GM23248 (cell line): Measurements from ENCODE around the gene AKIRIN2. TPM values are rescaled to one million over a fixed set of nuclear protein-coding genes. Genes with fewer than 3 reads are reported as not detected.

ENCODE experiments used
- DNase-seq: peaks from one replicate; pipeline ENCODE4 v3.0.0-alpha.2; 2015
- H2AFZ ChIP-seq: fragments of 200-600 bp; sonication (generic); 2 replicates; pipeline ENCODE4 v1.6.1; 2016; ENCODE audit warnings: antibody characterized with exemption
- H3F3A ChIP-seq: fragments of 200-600 bp; sonication (generic); 2 replicates; pipeline ENCODE4 v1.6.1; 2016; ENCODE audit warnings: mild to moderate bottlenecking, antibody characterized with exemption, mixed run types; ENCODE audit not compliant: insufficient read depth
- H3K27ac ChIP-seq: fragments of 200-600 bp; sonication (generic); 2 replicates; pipeline ENCODE4 v1.5.1; 2016; ENCODE audit warnings: mild to moderate bottlenecking
- H3K27me3 ChIP-seq: fragments of 200-600 bp; sonication (generic); replicated peaks from 2 replicates; pipeline ENCODE4 v1.6.1; 2016; ENCODE audit warnings: mild to moderate bottlenecking; ENCODE audit not compliant: insufficient read depth
- H3K36me3 ChIP-seq: fragments of 200-600 bp; sonication (generic); 2 replicates; pipeline ENCODE4 v1.6.1; 2016; ENCODE audit warnings: low read depth, mild to moderate bottlenecking
- H3K4me1 ChIP-seq: fragments of 200-600 bp; sonication (generic); 2 replicates; pipeline ENCODE4 v1.6.1; 2016; ENCODE audit warnings: mild to moderate bottlenecking; ENCODE audit not compliant: insufficient read depth
- H3K4me2 ChIP-seq: fragments of 200-600 bp; sonication (generic); one replicate; pipeline ENCODE4 v1.6.1; 2016; ENCODE audit warnings: mild to moderate bottlenecking; ENCODE audit not compliant: unreplicated experiment
- H3K4me3 ChIP-seq: fragments of 200-600 bp; sonication (generic); 2 replicates; pipeline ENCODE4 v1.5.1; 2016; ENCODE audit warnings: mild to moderate bottlenecking
- H3K79me2 ChIP-seq: fragments of 200-600 bp; sonication (generic); 2 replicates; pipeline ENCODE4 v1.6.1; 2016; ENCODE audit warnings: mild to moderate bottlenecking; ENCODE audit not compliant: insufficient read depth
- H3K9ac ChIP-seq: fragments of 200-600 bp; sonication (generic); 2 replicates; pipeline ENCODE4 v1.6.1; 2016; ENCODE audit warnings: mild to moderate bottlenecking
- H3K9me2 ChIP-seq: fragments of 200-600 bp; sonication (generic); 2 replicates; pipeline ENCODE4 v1.6.1; 2016; ENCODE audit warnings: mixed run types, mild to moderate bottlenecking, moderate library complexity; ENCODE audit not compliant: insufficient read depth
- H3K9me3 ChIP-seq: fragments of 200-600 bp; sonication (generic); one replicate; pipeline ENCODE4 v1.6.1; 2017; ENCODE audit warnings: low read depth
- H4K20me1 ChIP-seq: fragments of 200-600 bp; sonication (generic); 2 replicates; pipeline ENCODE4 v1.6.0; 2016; ENCODE audit not compliant: insufficient read depth
- EZH2 ChIP-seq: fragments of 200-600 bp; sonication (generic); IDR thresholded peaks from 2 replicates; pipeline ENCODE4 v1.6.1; 2018; ENCODE audit warnings: antibody characterized with exemption, mild to moderate bottlenecking; ENCODE audit not compliant: insufficient read depth, poor library complexity, severe bottlenecking
- EZH2phosphoT487 ChIP-seq: fragments of 200-600 bp; sonication (generic); IDR thresholded peaks from 2 replicates; pipeline ENCODE4 v1.6.1; 2018; ENCODE audit warnings: antibody characterized with exemption, moderate library complexity, mild to moderate bottlenecking, low read depth; ENCODE audit not compliant: insufficient read depth
- WGBS, 2 experiments: methylation state at CpG; one replicate each; pipeline ENCODE4 v1.1.6; 2015 to 2017; ENCODE audit warnings: low lambda C conversion rate in 2 of 2, low coverage in 1 of 2; ENCODE audit errors: missing lambda C conversion rate in 2 of 2; 5-methylcytosine and 5-hydroxymethylcytosine counted together
- in situ Hi-C: fragments of 300-500 bp; cut with MboI; formaldehyde crosslinking; loops from 2 replicates; pipeline ENCODE4 v1.15.0; 2020
- polyA plus RNA-seq: library from polyadenylated mRNA; unstranded; fragments of >200 nt; fragmentation: Nextera tagmentation; extraction: Ambion mirVana; gene quantifications from 2 replicates; pipeline ENCODE4 v1.2.1, GENCODE V29; 2016
- total RNA-seq: library from RNA; depleted of rRNA; stranded (reverse); fragments of >200 nt; shearing (Covaris generic); gene quantifications from 2 replicates; pipeline ENCODE4 v1.2.3, GENCODE V29; 2014

The AKIRIN2 gene
- total and polyA plus RNA-seq, 2 experiments from 2014 or later = 21.4 to 60.6 TPM

DNA sequence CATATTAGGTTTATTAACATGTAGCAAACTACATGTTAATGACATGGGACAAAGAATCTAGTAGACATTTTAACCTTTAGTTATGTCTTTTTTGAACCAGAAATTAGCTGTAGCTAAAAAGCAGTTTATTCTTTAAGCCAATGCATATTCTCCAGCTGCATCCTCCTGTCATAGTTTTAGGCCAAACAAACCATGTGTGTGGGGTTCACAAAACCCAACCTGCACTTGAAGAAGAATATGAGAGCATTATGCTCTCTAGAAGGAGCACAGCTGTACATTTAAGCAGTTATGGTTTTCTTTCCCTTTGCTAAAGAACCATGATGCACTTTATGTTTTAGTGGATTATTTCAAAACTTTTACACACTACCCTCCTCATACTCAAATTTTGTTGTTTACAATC, 46.2 kb downstream of the AKIRIN2 start:
- no peak for DNase-seq
- Histone ChIP-seq H3K79me2 (no peaks in the 10 kb centered on the region), H3K27ac (no peak overlapping the region), H3K4me3 (no peak overlapping the region), H3K4me1 (peaks cover 22% of the 10 kb centered on the region), H2AFZ (no peak overlapping the region), H3K4me2 (no peak overlapping the region), H3K27me3 (no peaks in the 10 kb centered on the region), H3K36me3 (peaks cover 6% of the 10 kb centered on the region; the same call in 1 of the 2 replicates), H4K20me1 (no peaks in the 10 kb centered on the region), H3K9ac (no peak overlapping the region), H3K9me3 (no peaks in the 10 kb centered on the region), H3F3A (peaks cover 19% of the 10 kb centered on the region), H3K9me2 (no peaks in the 10 kb centered on the region)
- in situ Hi-C loops = no loop called here
- TF ChIP-seq EZH2 (no peak), EZH2phosphoT487 (no peak)

- Histone ChIP-seq H3K9ac (no peak overlapping the region), H3K9me3 (no peaks in the 10 kb centered on the region), H2AFZ (no peak overlapping the region), H3K9me2 (no peaks in the 10 kb centered on the region), H3K4me2 (peak overlapping the region; percentile 26), H3K27me3 (no peaks in the 10 kb centered on the region), H3F3A (peaks cover 10% of the 10 kb centered on the region), H4K20me1 (no peaks in the 10 kb centered on the region), H3K36me3 (peaks cover 6% of the 10 kb centered on the region; the same call in 1 of the 2 replicates), H3K4me1 (peaks cover 13% of the 10 kb centered on the region), H3K4me3 (no peak overlapping the region), H3K79me2 (no peaks in the 10 kb centered on the region), H3K27ac (no peak overlapping the region)
- peak; percentile 29 for DNase-seq
- WGBS, 2 experiments = 55 to 60% methylated on average over 2 of the region's 2 CpGs
- in situ Hi-C loops = no loop called here
- TF ChIP-seq EZH2 (no peak), EZH2phosphoT487 (no peak)
Observed at GRCh38 chr6:87654875-87655454, 47.1 kb downstream of the AKIRIN2 start.

DNA sequence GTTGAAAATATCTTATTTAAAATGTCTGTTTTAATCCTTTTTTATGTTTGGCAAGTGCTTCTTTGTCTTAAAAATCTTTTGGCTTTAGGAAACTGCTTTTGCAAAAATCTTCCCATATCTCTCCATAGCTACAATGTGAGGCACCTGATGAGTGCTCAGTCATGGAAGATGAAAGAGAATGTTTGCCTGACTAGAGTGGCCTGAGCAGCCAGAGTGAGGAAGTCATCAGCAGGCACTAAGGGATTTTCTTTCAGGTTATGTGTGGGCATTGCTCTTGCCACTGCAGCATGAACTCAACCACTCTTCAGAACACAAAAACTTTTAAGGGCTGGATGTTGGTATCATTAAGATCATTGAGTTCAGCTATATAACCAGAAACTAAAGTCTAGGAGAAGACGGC, 47.9 kb downstream of the AKIRIN2 start:
- Histone ChIP-seq H3K36me3 (peaks cover 6% of the 10 kb centered on the region; the same call in 1 of the 2 replicates), H3K79me2 (no peaks in the 10 kb centered on the region), H3K4me3 (no peak overlapping the region), H2AFZ (no peak overlapping the region), H4K20me1 (no peaks in the 10 kb centered on the region), H3K4me1 (peaks cover 5% of the 10 kb centered on the region; the same call in 1 of the 2 replicates), H3K9me2 (no peaks in the 10 kb centered on the region), H3K27me3 (no peaks in the 10 kb centered on the region), H3K27ac (no peak overlapping the region), H3K4me2 (no peak overlapping the region), H3F3A (peaks cover 2% of the 10 kb centered on the region; the same call in 1 of the 2 replicates), H3K9me3 (no peaks in the 10 kb centered on the region), H3K9ac (no peak overlapping the region)
- DNase-seq = no peak
- 97 to 100% methylated on average over 1 of the region's 1 CpG for WGBS, 2 experiments
- TF ChIP-seq EZH2phosphoT487 (no peak), EZH2 (no peak)
- in situ Hi-C loops = no loop called here

- H3K27ac ChIP-seq = no peak overlapping the region
- H3K9me3 ChIP-seq = no peaks in the 10 kb centered on the region
- no peaks in the 10 kb centered on the region for H3K27me3 ChIP-seq
- WGBS, 2 experiments = 63 to 71% methylated on average over 3 of the region's 3 CpGs
- no peaks in the 10 kb centered on the region for H3K9me2 ChIP-seq
- H3K79me2 ChIP-seq = no peaks in the 10 kb centered on the region
- no peaks in the 10 kb centered on the region for H4K20me1 ChIP-seq
- in situ Hi-C loops = no loop called here
- no peak overlapping the region for H3K4me2 ChIP-seq
- H3K4me1 ChIP-seq = peaks cover 4% of the 10 kb centered on the region; the same call in 1 of the 2 replicates
- TF ChIP-seq EZH2 (no peak), EZH2phosphoT487 (no peak)
- no peaks in the 10 kb centered on the region for H3F3A ChIP-seq
- peaks cover 6% of the 10 kb centered on the region for H3K36me3 ChIP-seq
- H2AFZ ChIP-seq = no peak overlapping the region
- no peak overlapping the region for H3K4me3 ChIP-seq
- H3K9ac ChIP-seq = no peak overlapping the region
- no peak for DNase-seq
Observed at GRCh38 chr6:87653074-87653962, 48.7 kb downstream of the AKIRIN2 start.
